ENCODE results near the gene TMEM126A. TPM values are rescaled to one million over a fixed set of nuclear protein-coding genes. Genes with fewer than 3 reads are reported as not detected.
A peak's percentile ranks its signal among the peaks of the same experiment; 100 is the strongest.

TMEM126A gene
- total RNA-seq, 4 donors from 2014 or later: 7.9 to 16.3 (median 12.5) TPM

DNA sequence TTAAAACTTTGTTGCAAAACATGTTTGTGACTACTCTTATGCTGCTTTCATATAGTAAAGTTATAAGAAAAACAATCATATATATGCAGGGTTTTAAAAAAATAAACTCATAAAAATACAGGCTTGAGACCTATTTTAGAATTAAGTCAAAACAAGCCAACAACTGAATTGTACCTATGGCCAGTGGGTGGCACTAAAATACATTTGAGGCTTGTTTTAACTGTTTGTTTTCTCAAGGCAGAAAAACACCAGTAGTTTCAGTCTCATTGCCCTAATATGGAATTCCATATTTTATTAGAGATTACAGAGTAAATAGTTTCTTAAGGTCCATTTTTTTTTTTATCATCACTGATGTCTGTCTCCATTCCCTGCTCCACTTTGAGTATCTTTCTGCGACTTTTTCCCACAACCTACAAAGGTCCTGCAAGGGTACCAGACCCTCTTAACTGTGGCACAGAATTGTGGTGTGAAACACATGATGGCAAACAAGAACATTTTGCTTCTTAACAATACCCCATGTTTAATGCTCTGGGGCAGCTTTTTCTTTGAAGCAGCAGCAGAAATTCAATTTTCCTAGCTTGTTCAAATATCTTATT lies 46.7 kb downstream of the TMEM126A start:
- no peak overlapping the region for H3K27ac ChIP-seq
- intact Hi-C loops (cut with DNase I; ENCODE audit: low total_unique reads): no loop called here

GRCh38 chr11:85695546-85695945 lies 47.8 kb downstream of the TMEM126A start:
- intact Hi-C loops (cut with DNase I; ENCODE audit: low total_unique reads): no loop called here
- H3K9me3 ChIP-seq: no peaks in the 10 kb centered on the region
- TF ChIP-seq, protein P1, sequence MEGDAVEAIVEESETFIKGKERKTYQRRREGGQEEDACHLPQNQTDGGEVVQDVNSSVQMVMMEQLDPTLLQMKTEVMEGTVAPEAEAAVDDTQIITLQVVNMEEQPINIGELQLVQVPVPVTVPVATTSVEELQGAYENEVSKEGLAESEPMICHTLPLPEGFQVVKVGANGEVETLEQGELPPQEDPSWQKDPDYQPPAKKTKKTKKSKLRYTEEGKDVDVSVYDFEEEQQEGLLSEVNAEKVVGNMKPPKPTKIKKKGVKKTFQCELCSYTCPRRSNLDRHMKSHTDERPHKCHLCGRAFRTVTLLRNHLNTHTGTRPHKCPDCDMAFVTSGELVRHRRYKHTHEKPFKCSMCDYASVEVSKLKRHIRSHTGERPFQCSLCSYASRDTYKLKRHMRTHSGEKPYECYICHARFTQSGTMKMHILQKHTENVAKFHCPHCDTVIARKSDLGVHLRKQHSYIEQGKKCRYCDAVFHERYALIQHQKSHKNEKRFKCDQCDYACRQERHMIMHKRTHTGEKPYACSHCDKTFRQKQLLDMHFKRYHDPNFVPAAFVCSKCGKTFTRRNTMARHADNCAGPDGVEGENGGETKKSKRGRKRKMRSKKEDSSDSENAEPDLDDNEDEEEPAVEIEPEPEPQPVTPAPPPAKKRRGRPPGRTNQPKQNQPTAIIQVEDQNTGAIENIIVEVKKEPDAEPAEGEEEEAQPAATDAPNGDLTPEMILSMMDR (IDR thresholded peaks at IDR 0.05): no peak
- no peak for TF ChIP-seq POLR2A (IDR thresholded peaks at IDR 0.05)
- no peaks in the 10 kb centered on the region for H3K36me3 ChIP-seq
- no peaks in the 10 kb centered on the region for H3K4me1 ChIP-seq
- no peak overlapping the region for H3K4me3 ChIP-seq
- no peaks in the 10 kb centered on the region for H3K27me3 ChIP-seq
- no peak for DNase-seq
- no peak overlapping the region for H3K27ac ChIP-seq

More for the DNA sequence above, 46.7 kb downstream of the TMEM126A start:
- Histone ChIP-seq H3K4me3 (no peak overlapping the region), H3K9me3 (no peaks in the 10 kb centered on the region), H3K27me3 (no peaks in the 10 kb centered on the region), H3K36me3 (no peaks in the 10 kb centered on the region), H3K4me1 (no peaks in the 10 kb centered on the region)
- DNase-seq: no peak
- TF ChIP-seq POLR2A (IDR thresholded peaks at IDR 0.05): no peak
- TF ChIP-seq, protein P1 (IDR thresholded peaks at IDR 0.05): peak; percentile 32 to 42 (median 37)

- Histone ChIP-seq H3K9me3 (no peaks in the 10 kb centered on the region), H3K27me3 (no peaks in the 10 kb centered on the region)
- intact Hi-C loops (cut with DNase I; ENCODE audit: low total_unique reads): no loop called here
Observed at GRCh38 chr11:85697747-85698146, 50.0 kb downstream of the TMEM126A start.

GRCh38 chr11:85698195-85698594 lies 50.4 kb downstream of the TMEM126A start:
- intact Hi-C loops (cut with DNase I; ENCODE audit: low total_unique reads): no loop called here
- no peaks in the 10 kb centered on the region for H3K9me3 ChIP-seq
- no peaks in the 10 kb centered on the region for H3K27me3 ChIP-seq
- no peak overlapping the region for H3K27ac ChIP-seq
- no peaks in the 10 kb centered on the region for H3K4me1 ChIP-seq
- no peak overlapping the region for H3K4me3 ChIP-seq
- DNase-seq: no peak
- H3K36me3 ChIP-seq: no peaks in the 10 kb centered on the region
- TF ChIP-seq, protein P1 (IDR thresholded peaks at IDR 0.05): no peak
- no peak for TF ChIP-seq POLR2A (IDR thresholded peaks at IDR 0.05)

More at GRCh38 chr11:85697747-85698146, 50.0 kb downstream of the TMEM126A start:
- no peak overlapping the region for H3K27ac ChIP-seq
- H3K36me3 ChIP-seq: no peaks in the 10 kb centered on the region
- TF ChIP-seq POLR2A (IDR thresholded peaks at IDR 0.05): no peak
- TF ChIP-seq, protein P1 (IDR thresholded peaks at IDR 0.05): no peak
- H3K4me3 ChIP-seq: no peak overlapping the region
- no peaks in the 10 kb centered on the region for H3K4me1 ChIP-seq
- DNase-seq: no peak

DNA sequence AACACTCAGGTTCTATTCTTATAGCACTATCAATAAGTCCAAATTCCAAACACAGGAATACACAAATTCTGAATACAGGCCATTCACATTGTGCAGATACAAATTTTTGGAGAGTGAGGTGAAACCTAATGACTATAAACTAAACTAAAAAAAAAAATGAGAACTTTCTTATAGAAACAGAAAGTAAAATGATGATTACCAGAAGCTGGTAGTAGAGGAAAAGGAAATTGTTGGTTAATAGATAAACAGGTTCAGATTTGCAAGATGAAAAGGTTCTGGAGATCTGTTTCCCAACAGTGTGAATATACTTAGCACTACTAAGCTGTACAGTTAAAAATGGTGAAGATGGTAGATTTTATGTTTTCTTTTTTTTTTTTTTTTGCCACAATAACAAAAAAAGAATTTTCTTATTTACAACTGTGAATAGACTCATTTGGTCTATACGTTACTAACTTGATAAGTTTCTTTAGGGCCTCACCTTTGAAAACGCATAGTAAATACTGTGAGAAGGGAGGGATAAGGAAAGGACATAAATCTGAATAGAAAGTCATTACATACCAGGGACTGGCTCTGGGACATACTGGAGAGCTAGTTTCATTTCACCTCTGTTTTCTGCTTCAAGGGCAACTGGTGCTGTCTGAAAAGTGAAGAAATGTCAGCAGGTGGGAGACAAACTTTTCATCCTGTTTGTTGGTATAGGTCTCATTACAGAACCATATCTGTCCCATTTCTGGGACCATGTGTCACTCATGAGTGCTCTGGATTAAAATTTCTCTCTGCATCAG lies 52.4 kb downstream of the TMEM126A start:
- intact Hi-C loops (cut with DNase I; ENCODE audit: low total_unique reads): no loop called here

More for the DNA sequence above, 52.4 kb downstream of the TMEM126A start:
- Histone ChIP-seq H3K27ac (no peak overlapping the region), H3K4me3 (no peak overlapping the region), H3K27me3 (no peaks in the 10 kb centered on the region), H3K36me3 (no peaks in the 10 kb centered on the region), H3K9me3 (no peaks in the 10 kb centered on the region), H3K4me1 (no peaks in the 10 kb centered on the region)
- DNase-seq: no peak
- TF ChIP-seq, protein P1 (IDR thresholded peaks at IDR 0.05): no peak
- TF ChIP-seq POLR2A (IDR thresholded peaks at IDR 0.05): no peak

All from uterus (tissue), 4 donors.